GM23338 (cell line): ENCODE data around the gene ADAMTS8. TPM values are rescaled to one million over a fixed set of nuclear protein-coding genes. Genes with fewer than 3 reads are reported as not detected.

ENCODE experiments used
- CTCF ChIP-seq, 2 experiments: fragments of 200-600 bp in 1 of 2; sonication (generic) in 1 of 2; conservative IDR thresholded peaks; 2 replicates each; pipeline versions ENCODE4 v1.5.1 to v1.6.1; 2016 to 2017; ENCODE audit warnings: antibody characterized with exemption in 2 of 2, low read depth in 2 of 2, mild to moderate bottlenecking in 2 of 2, moderate library complexity in 1 of 2
- ETS1 ChIP-seq: IDR thresholded peaks from 2 replicates; pipeline ENCODE4 v1.6.1; 2016; ENCODE audit warnings: antibody characterized with exemption
- EZH2phosphoT487 ChIP-seq: fragments of 200-600 bp; sonication (generic); IDR thresholded peaks from one replicate; pipeline ENCODE4 v1.8.1; 2018; ENCODE audit warnings: antibody characterized with exemption; ENCODE audit not compliant: unreplicated experiment
- JUNB ChIP-seq: IDR thresholded peaks from one replicate; pipeline ENCODE4 v1.6.1; 2016; ENCODE audit warnings: antibody characterized with exemption; ENCODE audit not compliant: unreplicated experiment
- NANOG ChIP-seq: IDR thresholded peaks from 2 replicates; pipeline ENCODE4 v1.6.1; 2016; ENCODE audit warnings: antibody characterized with exemption, borderline replicate concordance
- STAT1 ChIP-seq: IDR thresholded peaks from one replicate; pipeline ENCODE4 v1.6.1; 2016; ENCODE audit warnings: antibody characterized with exemption; ENCODE audit not compliant: unreplicated experiment
- ZNF114 ChIP-seq: fragments of 250-450 bp; sonication (Bioruptor Pico); IDR thresholded peaks from 2 replicates; pipeline ENCODE4 v1.5.0; 2020; ENCODE audit warnings: mild to moderate bottlenecking, moderate library complexity
- ZNF331 ChIP-seq: fragments of 250-450 bp; sonication (Bioruptor Pico); IDR thresholded peaks from 2 replicates; pipeline ENCODE4 v1.5.0; 2020; ENCODE audit warnings: low read depth, mild to moderate bottlenecking, moderate library complexity
- ZNF462 ChIP-seq: fragments of 250-450 bp; sonication (Bioruptor Pico); IDR thresholded peaks from 2 replicates; pipeline ENCODE4 v1.5.0; 2020; ENCODE audit warnings: mild to moderate bottlenecking, moderate library complexity
- polyA plus RNA-seq: library from polyadenylated mRNA; unstranded; fragments of >200 nt; fragmentation: Nextera tagmentation; extraction: Ambion mirVana; gene quantifications from 2 replicates; pipeline ENCODE4 v1.2.1, GENCODE V29; 2016
- total RNA-seq: library from RNA; depleted of rRNA; stranded (reverse); fragments of >200 nt; shearing (Covaris generic); gene quantifications from 2 replicates; pipeline ENCODE4 v1.2.3, GENCODE V29; 2014

The ADAMTS8 gene
- total and polyA plus RNA-seq, 2 experiments from 2014 or later: 7.5 to 16.2 TPM

GRCh38 chr11:130452176-130452575 lies 23.8 kb upstream of the ADAMTS8 start (continued):
- no peak for TF ChIP-seq ZNF462 (CRISPR knock-in tag)
- TF ChIP-seq EZH2phosphoT487: no peak
- TF ChIP-seq STAT1: no peak
- TF ChIP-seq ETS1: no peak
- TF ChIP-seq ZNF331: no peak
- TF ChIP-seq JUNB: no peak
- no peak for TF ChIP-seq ZNF114 (CRISPR knock-in tag)
- TF ChIP-seq NANOG: no peak
- no peak for TF ChIP-seq CTCF (conservative IDR thresholded peaks at IDR 0.05; ENCODE audit: low read depth in 2 of 2)
